T-helper 2 cell treated with Interferon-gamma antibody and Interleukin-4, amounts not matched to agents 5 μg/mL and 100 μg/mL, for 36 hours (primary cell): Measurements from ENCODE around the gene ASTN2.

Experiments
- DNase-seq: peaks from one replicate; pipeline ENCODE4 v3.0.0; 2021; ENCODE audit warnings: low spot score
- H3K27ac Mint-ChIP-seq: one replicate; pipeline ENCODE4 v1.8.0; 2021; ENCODE audit warnings: mild to moderate bottlenecking, mixed read lengths
- H3K27me3 Mint-ChIP-seq: one replicate; pipeline ENCODE4 v1.8.0; 2021; ENCODE audit warnings: low read depth, mixed read lengths
- H3K36me3 Mint-ChIP-seq: one replicate; pipeline ENCODE4 v1.8.0; 2021; ENCODE audit warnings: low read depth, mixed read lengths
- H3K4me1 Mint-ChIP-seq: one replicate; pipeline ENCODE4 v1.8.0; 2021; ENCODE audit warnings: low read depth, mixed read lengths
- H3K4me3 Mint-ChIP-seq: one replicate; pipeline ENCODE4 v1.8.0; 2022; ENCODE audit warnings: mild to moderate bottlenecking, moderate library complexity, mixed read lengths
- H3K9me3 Mint-ChIP-seq: one replicate; pipeline ENCODE4 v1.8.0; 2021; ENCODE audit warnings: mixed read lengths

Gene ASTN2

DNA sequence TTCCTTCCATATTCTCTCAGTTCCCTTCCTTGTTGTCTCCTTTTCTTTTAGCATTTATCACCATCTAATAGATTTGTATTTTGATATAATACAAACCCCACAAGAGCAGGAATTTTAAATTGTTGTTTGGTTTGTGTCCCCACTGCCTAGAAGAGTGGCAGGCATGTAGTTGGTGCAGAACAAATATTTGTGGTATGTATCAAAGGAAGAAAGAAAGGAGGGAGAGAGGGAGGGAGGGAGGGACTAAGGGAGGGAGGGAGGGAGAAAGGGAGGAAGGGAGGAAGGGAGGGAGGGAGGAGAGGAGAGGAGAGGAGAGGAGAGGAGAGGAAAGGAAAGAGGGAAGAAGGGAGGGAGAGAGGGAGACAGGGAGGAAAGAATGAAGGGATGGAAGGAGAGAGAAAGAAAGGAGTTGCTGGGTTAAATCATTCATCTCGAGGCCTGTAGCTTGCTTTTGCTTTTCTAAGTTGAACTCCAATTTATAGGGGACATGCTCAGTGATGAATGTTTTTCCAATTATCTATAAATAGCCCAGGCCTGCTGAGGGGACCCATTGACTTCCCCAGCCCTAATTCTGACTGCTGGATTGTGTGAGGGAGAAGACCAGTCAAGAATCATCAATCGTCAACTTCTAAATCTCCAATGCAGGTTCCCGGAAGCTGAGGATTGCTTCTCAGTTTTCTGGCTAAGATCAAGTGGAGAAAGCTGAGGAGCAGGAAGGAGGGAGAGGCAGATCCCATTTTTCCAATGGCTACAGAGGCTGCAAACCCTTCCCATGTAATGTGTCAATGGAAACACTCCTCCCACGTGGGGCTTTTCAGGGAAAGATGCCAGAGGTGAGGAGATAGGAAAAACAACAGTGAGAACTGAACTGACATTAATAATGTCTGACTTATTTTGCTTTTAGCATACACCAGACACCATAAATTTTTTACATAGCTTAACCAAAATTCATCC, 320.7 kb downstream of the ASTN2 start:
- H3K27ac Mint-ChIP-seq: no peak overlapping the region
- no peaks in the 10 kb centered on the region for H3K27me3 Mint-ChIP-seq
- no peak overlapping the region for H3K4me3 Mint-ChIP-seq
- H3K36me3 Mint-ChIP-seq: no peaks in the 10 kb centered on the region
- H3K9me3 Mint-ChIP-seq: no peaks in the 10 kb centered on the region
- H3K4me1 Mint-ChIP-seq: no peaks in the 10 kb centered on the region
- no peak for DNase-seq

DNA sequence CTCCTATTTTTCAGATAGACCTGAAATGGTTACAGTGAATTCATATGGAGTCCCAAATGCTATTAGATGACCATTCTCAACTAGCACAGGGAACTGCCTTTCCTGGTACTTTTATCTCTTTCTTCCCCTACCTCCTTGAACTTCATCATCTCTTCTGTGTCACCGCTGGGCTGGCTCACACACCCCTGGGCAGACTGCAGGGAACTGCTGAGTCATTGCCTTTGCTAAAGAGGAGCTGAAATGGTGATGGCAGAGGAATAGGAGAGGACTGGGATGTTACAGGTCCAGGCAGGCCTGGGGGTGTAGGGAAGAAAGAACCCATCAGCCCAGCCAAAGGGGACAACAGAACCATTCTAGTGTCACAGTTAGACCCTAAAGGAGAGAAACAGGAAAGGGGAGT, 322.3 kb downstream of the ASTN2 start:
- DNase-seq: no peak
- no peak overlapping the region for H3K4me3 Mint-ChIP-seq

DNA sequence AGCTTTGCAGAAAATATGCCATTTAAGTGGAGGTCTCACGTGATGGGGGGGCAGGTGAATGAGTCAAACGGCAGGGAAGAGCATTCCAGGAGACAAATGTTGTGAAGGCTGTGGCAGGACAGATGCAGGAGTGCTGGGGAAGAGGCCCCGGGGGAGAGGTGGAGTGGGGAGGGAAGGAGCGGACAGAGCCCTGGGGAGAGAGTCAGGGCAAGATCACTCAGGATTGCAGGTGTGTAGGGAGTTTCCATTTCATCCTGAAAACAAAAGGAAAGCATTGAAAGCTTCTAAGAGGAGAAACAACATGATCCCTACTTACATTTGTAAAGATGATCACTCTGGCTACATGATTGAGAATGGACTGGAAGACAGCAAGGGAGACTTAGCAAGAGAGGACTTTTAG, 323.3 kb downstream of the ASTN2 start:
- H3K9me3 Mint-ChIP-seq: no peaks in the 10 kb centered on the region
- H3K27me3 Mint-ChIP-seq: no peaks in the 10 kb centered on the region
- no peak for DNase-seq
- no peak overlapping the region for H3K4me3 Mint-ChIP-seq
- H3K27ac Mint-ChIP-seq: no peak overlapping the region
- H3K36me3 Mint-ChIP-seq: no peaks in the 10 kb centered on the region
- no peaks in the 10 kb centered on the region for H3K4me1 Mint-ChIP-seq

More for the DNA sequence above, 322.3 kb downstream of the ASTN2 start:
- Mint-ChIP-seq H3K27me3 (no peaks in the 10 kb centered on the region), H3K36me3 (no peaks in the 10 kb centered on the region), H3K4me1 (no peaks in the 10 kb centered on the region), H3K9me3 (no peaks in the 10 kb centered on the region), H3K27ac (no peak overlapping the region)

DNA sequence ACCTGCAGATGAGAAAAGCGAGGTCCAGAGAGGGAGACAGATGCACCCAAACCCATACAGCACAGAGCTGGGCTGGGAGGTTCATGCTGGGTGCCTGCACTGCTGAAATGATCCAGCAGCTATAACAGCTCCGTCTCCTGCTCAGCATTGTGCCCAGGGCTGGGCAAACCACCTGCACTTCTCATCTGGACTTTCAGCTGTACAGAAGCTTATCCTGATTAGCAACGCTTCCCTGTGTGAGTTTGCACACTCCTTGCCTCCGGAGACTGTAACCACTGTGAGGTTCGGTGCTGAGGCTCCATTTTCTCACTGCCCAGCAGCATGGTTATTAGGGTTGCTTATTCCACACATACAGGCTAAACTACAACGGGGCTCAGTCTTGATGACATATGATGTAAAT, 326.1 kb downstream of the ASTN2 start:
- no peak overlapping the region for H3K4me3 Mint-ChIP-seq
- no peaks in the 10 kb centered on the region for H3K4me1 Mint-ChIP-seq
- H3K36me3 Mint-ChIP-seq: no peaks in the 10 kb centered on the region
- no peak overlapping the region for H3K27ac Mint-ChIP-seq
- no peak for DNase-seq
- no peaks in the 10 kb centered on the region for H3K9me3 Mint-ChIP-seq
- H3K27me3 Mint-ChIP-seq: no peaks in the 10 kb centered on the region

DNA sequence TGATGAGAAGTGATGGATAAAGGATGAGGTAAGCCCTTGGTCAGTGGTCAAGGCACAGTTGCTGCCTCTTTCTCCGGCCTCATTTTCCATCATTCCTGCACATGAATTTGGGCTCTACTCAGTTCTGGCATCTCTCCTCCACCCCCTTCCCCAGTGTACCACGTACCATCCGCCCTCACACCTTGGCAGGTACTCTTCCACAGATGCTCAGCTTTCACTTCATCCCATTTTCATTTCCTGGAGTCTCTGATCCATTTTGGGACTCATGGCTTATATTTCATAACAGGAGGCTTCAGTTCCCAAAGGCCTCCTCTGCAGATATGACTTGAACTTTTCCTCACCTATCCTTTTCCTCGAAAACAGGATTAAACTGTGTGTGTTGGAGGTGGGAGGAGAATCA, 326.7 kb downstream of the ASTN2 start:
- H3K4me1 Mint-ChIP-seq: no peaks in the 10 kb centered on the region

DNA sequence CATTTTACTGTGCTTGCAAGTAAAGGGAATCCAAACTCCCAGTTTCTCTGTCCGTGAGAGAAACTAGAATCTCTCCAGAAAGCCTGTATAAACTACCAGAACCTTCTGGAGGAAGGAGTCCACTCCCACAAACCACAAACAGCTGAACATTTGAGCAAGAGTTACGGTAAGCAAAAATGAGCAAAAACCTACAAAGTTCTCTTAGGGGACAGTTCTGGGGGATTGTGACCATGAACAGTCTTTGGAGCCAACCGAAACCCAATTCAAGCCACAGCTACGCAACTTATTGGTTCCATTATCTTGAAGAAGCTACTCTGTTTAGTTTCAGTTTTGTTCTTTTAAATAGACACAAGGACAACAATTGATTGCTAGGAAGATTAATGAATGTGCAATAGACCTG, 330.6 kb downstream of the ASTN2 start:
- Mint-ChIP-seq H3K27ac (no peak overlapping the region), H3K27me3 (no peaks in the 10 kb centered on the region)

More for the DNA sequence above, 326.7 kb downstream of the ASTN2 start:
- DNase-seq: no peak
- Mint-ChIP-seq H3K9me3 (no peaks in the 10 kb centered on the region), H3K27me3 (no peaks in the 10 kb centered on the region), H3K4me3 (no peak overlapping the region), H3K36me3 (no peaks in the 10 kb centered on the region), H3K27ac (no peak overlapping the region)

DNA sequence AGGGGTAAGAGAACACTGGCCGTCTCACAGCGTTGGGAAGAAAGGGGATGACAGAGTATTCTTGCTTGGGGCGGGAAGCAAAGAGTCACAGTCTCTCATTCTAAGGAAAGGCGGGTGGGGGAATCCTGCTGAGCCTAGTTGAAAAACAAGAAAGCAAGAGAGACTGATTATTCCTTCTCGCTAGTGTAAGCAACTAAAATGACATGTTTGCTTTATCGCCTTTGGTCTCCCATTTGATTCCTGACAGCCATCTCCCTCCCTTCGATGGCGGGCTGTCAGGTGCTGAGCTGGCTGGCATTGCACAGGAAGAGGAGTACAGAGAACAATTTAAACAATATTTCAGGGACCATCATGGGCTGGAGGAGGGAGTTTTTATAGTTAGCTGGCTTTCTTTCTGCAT, 331.3 kb downstream of the ASTN2 start:
- Mint-ChIP-seq H3K36me3 (no peaks in the 10 kb centered on the region), H3K27ac (no peak overlapping the region), H3K4me3 (no peak overlapping the region), H3K4me1 (no peaks in the 10 kb centered on the region), H3K9me3 (no peaks in the 10 kb centered on the region), H3K27me3 (no peaks in the 10 kb centered on the region)
- no peak for DNase-seq

More for the DNA sequence above, 330.6 kb downstream of the ASTN2 start:
- H3K9me3 Mint-ChIP-seq: no peaks in the 10 kb centered on the region
- no peak overlapping the region for H3K4me3 Mint-ChIP-seq
- DNase-seq: no peak
- no peaks in the 10 kb centered on the region for H3K36me3 Mint-ChIP-seq
- H3K4me1 Mint-ChIP-seq: no peaks in the 10 kb centered on the region

DNA sequence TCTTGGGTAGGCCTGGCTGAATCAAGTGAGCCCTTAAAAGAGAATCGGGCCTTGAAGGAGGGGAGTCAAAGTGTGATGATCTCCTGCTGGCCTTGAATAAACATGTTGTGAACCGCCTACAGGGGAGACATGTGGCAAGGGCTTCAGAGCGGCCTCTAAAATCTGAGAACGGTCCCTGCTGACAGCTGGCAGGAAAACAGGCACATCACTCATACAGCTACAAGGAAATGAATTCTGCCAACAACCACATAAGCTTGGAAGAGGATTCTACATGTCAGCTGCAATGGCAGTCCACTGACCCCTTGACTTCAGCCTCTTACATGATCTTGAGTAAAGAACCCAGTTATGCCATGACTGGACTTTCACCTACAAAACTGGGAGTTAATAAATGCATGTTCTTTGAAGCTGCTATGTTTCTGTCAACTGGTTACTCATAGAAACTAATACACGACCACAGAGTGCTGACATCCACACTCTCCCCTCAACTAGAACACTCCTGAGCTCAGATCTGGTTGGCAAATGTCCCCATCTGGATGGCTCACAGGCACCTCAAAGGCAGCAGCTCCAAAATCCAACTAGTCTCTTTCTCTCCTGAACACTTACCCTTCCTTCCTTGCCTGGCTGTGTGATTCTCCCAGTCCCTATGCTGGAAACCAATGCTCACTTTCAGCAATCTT, 333.1 kb downstream of the ASTN2 start:
- H3K4me1 Mint-ChIP-seq: no peaks in the 10 kb centered on the region
- H3K27ac Mint-ChIP-seq: no peak overlapping the region
- no peaks in the 10 kb centered on the region for H3K9me3 Mint-ChIP-seq
- no peaks in the 10 kb centered on the region for H3K27me3 Mint-ChIP-seq
- DNase-seq: no peak
- no peak overlapping the region for H3K4me3 Mint-ChIP-seq
- no peaks in the 10 kb centered on the region for H3K36me3 Mint-ChIP-seq

DNA sequence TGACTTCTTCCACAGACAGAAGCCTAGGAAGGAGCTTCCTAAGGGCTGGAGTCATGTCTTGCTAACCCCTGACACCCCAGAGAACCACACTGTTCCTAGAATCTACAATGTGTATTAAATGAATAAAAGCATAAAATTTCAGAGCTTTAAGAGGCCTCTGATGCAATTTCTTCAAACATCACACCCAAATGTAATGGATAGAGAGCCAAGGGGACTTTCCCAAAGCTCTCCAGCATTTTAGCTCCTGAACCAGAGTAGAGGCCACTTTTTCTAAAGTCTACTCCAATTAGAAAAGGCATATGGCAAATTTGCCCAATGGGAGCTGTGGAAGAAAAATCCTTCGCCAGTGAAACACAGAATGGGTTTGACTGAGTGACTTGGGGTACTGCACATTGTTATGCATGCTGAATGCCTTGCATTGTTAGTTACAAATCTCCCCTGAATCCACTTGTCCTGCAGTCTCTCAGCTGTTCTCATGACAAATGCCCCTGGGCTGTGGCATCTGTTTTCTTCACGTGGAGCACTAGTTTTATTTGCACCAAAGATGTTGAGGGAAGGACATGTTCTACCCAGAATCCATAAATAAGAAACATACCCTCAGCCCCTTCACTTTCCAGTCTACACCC, 334.0 kb downstream of the ASTN2 start:
- DNase-seq: no peak
- Mint-ChIP-seq H3K36me3 (no peaks in the 10 kb centered on the region), H3K9me3 (no peaks in the 10 kb centered on the region), H3K27ac (no peak overlapping the region), H3K4me1 (no peaks in the 10 kb centered on the region), H3K4me3 (no peak overlapping the region), H3K27me3 (no peaks in the 10 kb centered on the region)

DNA sequence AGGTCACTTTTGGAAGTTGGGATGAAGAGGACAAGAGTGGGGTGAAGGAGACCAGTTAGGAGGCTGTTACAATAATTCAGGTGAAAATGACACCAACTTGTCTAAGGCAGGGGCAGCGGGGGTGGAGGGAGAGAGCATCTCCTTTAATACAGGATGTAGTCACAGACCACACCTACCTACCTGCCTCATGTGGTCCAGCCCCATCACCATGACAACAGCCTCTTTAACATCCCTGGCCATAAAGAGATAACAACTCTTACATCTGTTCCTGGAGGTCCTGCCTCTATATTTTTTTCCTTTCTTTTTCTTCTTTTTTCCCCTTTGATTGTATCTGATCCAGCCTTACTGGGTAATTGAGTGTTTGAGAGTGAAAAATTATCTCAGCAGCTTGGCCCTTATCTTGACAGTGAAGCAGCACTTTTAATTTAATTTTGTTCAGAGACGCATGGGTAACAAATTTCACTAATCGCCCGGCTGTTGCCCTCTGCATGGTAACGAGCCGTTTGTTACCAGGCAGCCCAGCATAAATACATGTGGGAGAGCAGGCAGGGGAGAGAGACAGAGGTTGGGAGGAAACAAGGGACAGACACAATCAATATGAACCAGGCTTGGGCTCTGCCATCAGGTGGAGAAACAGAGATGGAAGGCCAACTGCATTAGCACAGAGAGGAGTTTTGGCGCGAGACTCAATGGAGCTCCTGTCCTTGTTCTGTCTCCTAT, 338.1 kb downstream of the ASTN2 start:
- no peak for DNase-seq
- Mint-ChIP-seq H3K9me3 (no peaks in the 10 kb centered on the region), H3K4me3 (no peak overlapping the region), H3K27me3 (no peaks in the 10 kb centered on the region), H3K27ac (no peak overlapping the region), H3K36me3 (no peaks in the 10 kb centered on the region), H3K4me1 (no peaks in the 10 kb centered on the region)

DNA sequence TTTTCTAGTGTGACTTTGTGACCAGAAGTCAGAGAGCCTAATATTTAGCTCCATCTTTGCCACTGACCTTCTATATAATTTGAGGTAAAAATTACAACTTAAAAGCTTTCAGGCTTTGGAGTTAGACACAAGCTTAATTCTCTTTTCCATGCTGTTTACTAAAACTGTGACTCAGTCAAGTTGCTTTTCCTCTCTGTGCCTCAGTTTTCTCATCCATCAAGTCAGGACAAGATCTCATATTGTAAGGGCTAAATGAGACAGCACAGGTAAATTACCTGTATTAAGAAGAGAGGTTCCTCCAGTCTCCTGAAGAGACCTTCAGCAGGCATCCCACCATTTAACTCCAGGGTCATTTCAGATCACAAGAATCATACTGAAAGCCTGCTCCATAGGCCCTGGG, 339.2 kb downstream of the ASTN2 start:
- Mint-ChIP-seq H3K4me3 (no peak overlapping the region), H3K36me3 (no peaks in the 10 kb centered on the region)

DNA sequence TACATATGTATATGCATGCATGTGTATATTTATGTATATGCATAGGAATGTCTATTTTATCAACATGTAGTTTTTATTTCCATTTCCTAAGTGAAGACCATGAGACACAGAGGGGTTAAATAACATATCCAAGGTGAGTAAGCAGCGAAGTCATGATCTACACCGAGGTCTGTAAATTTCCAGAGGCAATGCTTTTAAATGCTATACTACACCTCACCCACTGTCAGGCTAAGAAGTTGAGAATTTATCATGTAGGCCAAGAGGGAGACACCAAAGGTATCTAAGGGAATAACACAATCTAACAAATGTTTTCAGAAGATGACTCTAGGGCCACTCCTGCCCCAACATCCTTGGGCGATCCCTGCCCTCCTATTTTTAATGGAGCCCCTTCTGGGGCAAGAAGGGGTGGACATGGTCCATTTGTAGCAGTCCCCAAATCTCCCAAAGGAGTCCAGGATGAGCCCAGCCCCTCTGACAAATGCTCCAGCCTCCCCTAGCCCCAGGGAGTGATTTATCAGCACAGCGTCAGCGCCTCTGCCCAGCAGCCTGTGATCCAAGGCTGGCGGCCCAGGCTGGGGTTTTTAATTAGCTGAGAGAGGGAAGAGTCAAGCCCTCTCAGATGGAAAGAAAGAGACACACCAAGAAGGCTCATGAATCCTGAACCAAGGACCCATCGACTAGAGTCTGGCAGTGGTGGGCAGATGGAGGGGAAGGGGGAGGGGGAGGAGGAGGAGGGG, 339.9 kb downstream of the ASTN2 start:
- no peaks in the 10 kb centered on the region for H3K9me3 Mint-ChIP-seq
- H3K27ac Mint-ChIP-seq: no peak overlapping the region
- DNase-seq: no peak
- no peak overlapping the region for H3K4me3 Mint-ChIP-seq
- no peaks in the 10 kb centered on the region for H3K27me3 Mint-ChIP-seq
- no peaks in the 10 kb centered on the region for H3K4me1 Mint-ChIP-seq
- no peaks in the 10 kb centered on the region for H3K36me3 Mint-ChIP-seq

More for the DNA sequence above, 339.2 kb downstream of the ASTN2 start:
- no peaks in the 10 kb centered on the region for H3K9me3 Mint-ChIP-seq
- H3K27me3 Mint-ChIP-seq: no peaks in the 10 kb centered on the region
- H3K4me1 Mint-ChIP-seq: no peaks in the 10 kb centered on the region
- DNase-seq: no peak
- H3K27ac Mint-ChIP-seq: no peak overlapping the region

DNA sequence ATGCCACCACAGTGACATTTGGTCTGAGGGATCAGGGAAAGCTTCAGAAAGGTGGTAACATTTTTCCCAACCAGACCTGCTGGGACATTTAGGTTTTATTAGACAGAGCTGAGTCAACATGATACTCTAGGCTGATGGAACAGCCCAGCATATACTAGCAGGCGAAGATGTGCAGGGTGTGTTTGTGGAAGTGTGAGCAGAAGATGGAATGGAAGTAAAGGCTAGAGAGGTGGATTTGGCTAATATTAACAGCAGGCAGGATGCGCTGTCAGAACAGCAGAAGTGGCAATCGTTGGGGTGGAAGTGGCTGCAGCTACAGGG, 340.6 kb downstream of the ASTN2 start:
- no peaks in the 10 kb centered on the region for H3K4me1 Mint-ChIP-seq
- no peaks in the 10 kb centered on the region for H3K36me3 Mint-ChIP-seq
- H3K27ac Mint-ChIP-seq: no peak overlapping the region
- no peak overlapping the region for H3K4me3 Mint-ChIP-seq
- DNase-seq: no peak
- H3K9me3 Mint-ChIP-seq: no peaks in the 10 kb centered on the region
- no peaks in the 10 kb centered on the region for H3K27me3 Mint-ChIP-seq
